ENCODE data around the gene RHOD. TPM values are rescaled to one million over a fixed set of nuclear protein-coding genes. Genes with fewer than 3 reads are reported as not detected.

RHOD gene
- total and polyA plus RNA-seq, 2 of the 8 experiments (the other 6 are each of a cell fraction or from before 2014, with no cell fraction given): 12.1 to 17.6 TPM

DNA sequence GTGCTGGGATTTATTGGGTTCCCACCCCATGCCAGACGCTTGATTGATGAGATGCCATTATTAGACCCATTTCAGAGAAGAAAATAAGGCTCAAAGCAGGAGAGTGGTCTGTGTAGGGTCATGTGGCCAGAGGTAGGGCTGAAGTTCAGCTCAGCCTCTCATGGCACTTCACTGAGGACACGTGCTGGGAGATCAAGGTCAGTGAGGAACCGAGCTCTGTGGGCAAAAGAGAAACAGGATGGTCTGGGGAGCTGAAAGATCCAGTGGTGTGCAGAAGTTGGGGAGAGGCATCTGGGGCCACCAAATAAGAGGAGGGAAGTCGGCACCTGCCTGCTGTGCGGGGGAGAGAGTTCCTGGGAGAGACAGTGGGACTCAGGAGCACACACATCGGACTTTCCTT, 19.6 kb downstream of the RHOD start:
- 0 out of 2 replicates have a peak overlapping the region, but pooled peaks have one; percentile 92 for H2BK15ac ChIP-seq (ENCODE audit: low read length)
- H2BK120ac ChIP-seq (replicated peaks; ENCODE audit: low read depth, low read length): no peak overlapping the region
- H3K4me3 ChIP-seq (ENCODE audit: extremely low read depth in 1 of 4, insufficient read depth in 2 of 4, low read depth in 3 of 4, low read length in 4 of 4): no peak overlapping the region
- no peak overlapping the region for H4K5ac ChIP-seq (ENCODE audit: insufficient read length, low read depth, low read length)
- 87% methylated on average over 6 of the region's 6 CpGs; no CpG with 5 or more reads in 1 of the 2 experiments for WGBS, 2 experiments (ENCODE audit: extremely low coverage in 1 of 2, insufficient coverage in 1 of 2, insufficient read length in 1 of 2, insufficient replicate concordance in 2 of 2, low coverage in 1 of 2, low lambda C conversion rate in 2 of 2, missing lambda C conversion rate in 1 of 2)
- H3K23ac ChIP-seq (ENCODE audit: insufficient read length): no peak overlapping the region
- no peak overlapping the region for H2AK5ac ChIP-seq (ENCODE audit: low read depth, low read length)
- H4K8ac ChIP-seq (ENCODE audit: extremely low read depth, insufficient read depth, low read length): no peak overlapping the region
- H3K27ac ChIP-seq (ENCODE audit: low read depth, low read length): no peak overlapping the region
- no peak overlapping the region for H3K9ac ChIP-seq (replicated peaks in 1 of 4; ENCODE audit: extremely low read depth in 1 of 4, low read depth in 3 of 4, low read length in 3 of 4)
- no peaks in the 10 kb centered on the region for H4K20me1 ChIP-seq (replicated peaks in 1 of 2; ENCODE audit: control insufficient read depth in 1 of 2, insufficient read depth in 2 of 2, low read length in 2 of 2)
- ChIA-PET CTCF (ENCODE audit: partially characterized antibody) (interaction anchor here (0.5 kb wide), 1 partner anchor 69 kb away, joined by 3 read pairs; no protein-coding TSS in a partner anchor), POLR2A (ENCODE audit: partially characterized antibody) (interaction anchor here (0.7 to 1.0 kb wide), 3 partner anchors 19 to 422 kb away, joined by 3 to 4 read pairs (median 4); no protein-coding TSS in a partner anchor)
- no peaks in the 10 kb centered on the region for H3K9me3 ChIP-seq (ENCODE audit: insufficient read depth in 2 of 2, low read depth in 1 of 2, low read length in 1 of 2)
- no peak overlapping the region for H3K56ac ChIP-seq (replicated peaks; ENCODE audit: insufficient read length, low read depth, low read length)
- H3K79me1 ChIP-seq (ENCODE audit: low read depth, low read length): peaks cover 2% of the 10 kb centered on the region; the same call in 1 of the 2 replicates
- H3K4me1 ChIP-seq (replicated peaks in 1 of 4; ENCODE audit: control insufficient read depth in 3 of 4, insufficient read depth in 4 of 4, low read length in 3 of 4): peaks cover 0 to 13% (median 2%) of the 10 kb centered on the region in 4 experiments; a peak in 5 of 7 replicates
- H2BK20ac ChIP-seq (ENCODE audit: low read length): no peak overlapping the region
- no peak overlapping the region for H2BK5ac ChIP-seq (ENCODE audit: low read depth, low read length)
- H3K4ac ChIP-seq (replicated peaks; ENCODE audit: insufficient read length, low read depth, low read length): no peak overlapping the region
- H3K79me2 ChIP-seq (ENCODE audit: control insufficient read depth in 1 of 2, insufficient read depth in 2 of 2, low read length in 2 of 2): no peaks in the 10 kb centered on the region
- no peaks in the 10 kb centered on the region for H3K36me3 ChIP-seq (ENCODE audit: control insufficient read depth in 2 of 4, insufficient read depth in 4 of 4, low read length in 3 of 4)
- no peak overlapping the region for H3K14ac ChIP-seq (ENCODE audit: insufficient read length)
- H3K4me2 ChIP-seq (ENCODE audit: insufficient read depth in 1 of 2, low read depth in 2 of 2, low read length in 2 of 2): no peak overlapping the region
- FAIRE-seq (no peak), DNase-seq (ENCODE audit: low read depth in 1 of 2, low spot score in 2 of 2) (no peak)
- H3K27me3 ChIP-seq (replicated peaks in 1 of 4; ENCODE audit: control insufficient read depth in 3 of 4, extremely low read depth in 1 of 4, insufficient read depth in 3 of 4, low read length in 3 of 4): no peaks in the 10 kb centered on the region
- no peak overlapping the region for H4K91ac ChIP-seq (replicated peaks; ENCODE audit: insufficient read length, low read length)
- H3K18ac ChIP-seq (ENCODE audit: extremely low read depth, low read length): no peak overlapping the region
- H2AFZ ChIP-seq (ENCODE audit: low read length): no peak overlapping the region
- H2BK12ac ChIP-seq (ENCODE audit: low read depth, low read length): no peak overlapping the region
- H3K23me2 ChIP-seq (ENCODE audit: low read depth, low read length): no peaks in the 10 kb centered on the region; the same call in 1 of the 2 replicates
- TF ChIP-seq ZNF274 (IDR thresholded peaks at IDR 0.05; ENCODE audit: borderline replicate concordance, extremely low read depth, low read length): no peak
- TF ChIP-seq, protein P1, sequence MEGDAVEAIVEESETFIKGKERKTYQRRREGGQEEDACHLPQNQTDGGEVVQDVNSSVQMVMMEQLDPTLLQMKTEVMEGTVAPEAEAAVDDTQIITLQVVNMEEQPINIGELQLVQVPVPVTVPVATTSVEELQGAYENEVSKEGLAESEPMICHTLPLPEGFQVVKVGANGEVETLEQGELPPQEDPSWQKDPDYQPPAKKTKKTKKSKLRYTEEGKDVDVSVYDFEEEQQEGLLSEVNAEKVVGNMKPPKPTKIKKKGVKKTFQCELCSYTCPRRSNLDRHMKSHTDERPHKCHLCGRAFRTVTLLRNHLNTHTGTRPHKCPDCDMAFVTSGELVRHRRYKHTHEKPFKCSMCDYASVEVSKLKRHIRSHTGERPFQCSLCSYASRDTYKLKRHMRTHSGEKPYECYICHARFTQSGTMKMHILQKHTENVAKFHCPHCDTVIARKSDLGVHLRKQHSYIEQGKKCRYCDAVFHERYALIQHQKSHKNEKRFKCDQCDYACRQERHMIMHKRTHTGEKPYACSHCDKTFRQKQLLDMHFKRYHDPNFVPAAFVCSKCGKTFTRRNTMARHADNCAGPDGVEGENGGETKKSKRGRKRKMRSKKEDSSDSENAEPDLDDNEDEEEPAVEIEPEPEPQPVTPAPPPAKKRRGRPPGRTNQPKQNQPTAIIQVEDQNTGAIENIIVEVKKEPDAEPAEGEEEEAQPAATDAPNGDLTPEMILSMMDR (IDR thresholded peaks at IDR 0.05; ENCODE audit: control extremely low read depth in 1 of 3, insufficient read depth in 1 of 3, low read depth in 1 of 3, low read length in 3 of 3): no peak
- no peak for TF ChIP-seq TAF7 (optimal IDR thresholded peaks at IDR 0.05; ENCODE audit: borderline replicate concordance, low read depth, low read length)
- TF ChIP-seq NRF1 (IDR thresholded peaks at IDR 0.05; ENCODE audit: low read depth, low read length): no peak
- TF ChIP-seq HDAC6 (IDR thresholded peaks at IDR 0.05; ENCODE audit: low read depth, low read length): no peak
- TF ChIP-seq, protein P2, sequence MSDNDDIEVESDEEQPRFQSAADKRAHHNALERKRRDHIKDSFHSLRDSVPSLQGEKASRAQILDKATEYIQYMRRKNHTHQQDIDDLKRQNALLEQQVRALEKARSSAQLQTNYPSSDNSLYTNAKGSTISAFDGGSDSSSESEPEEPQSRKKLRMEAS (IDR thresholded peaks at IDR 0.05): no peak
- TF ChIP-seq CBX5 (IDR thresholded peaks at IDR 0.05; ENCODE audit: low read depth, low read length): no peak
- TF ChIP-seq KDM4A (IDR thresholded peaks at IDR 0.05; ENCODE audit: low read depth, low read length, severe bottlenecking): no peak
- no peak for TF ChIP-seq RAD21 (IDR thresholded peaks at IDR 0.05 in 1 of 2, conservative IDR thresholded peaks at IDR 0.05 in 1 of 2; ENCODE audit: low read depth in 2 of 2, low read length in 2 of 2)
- no peak for TF ChIP-seq HDAC2 (IDR thresholded peaks at IDR 0.05; ENCODE audit: borderline replicate concordance in 1 of 2, low read depth in 2 of 2, low read length in 2 of 2)

Data from H1 (cell line).